Trophoblast cell (in vitro differentiated cells and primary cell): Measurements from ENCODE around the gene CELF1.
"Not testable (repeated sequence)": the region's sequence is repeated elsewhere in the genome, so short reads cannot be mapped to it uniquely, and the experiment has no call there.

Experiments used
- DNase-seq, 2 donors: peaks; one replicate each; pipeline ENCODE4 v3.0.0-alpha.2; 2016
- H2AFZ ChIP-seq: 2 replicates; pipeline ENCODE4 v1.6.1; 2013; ENCODE audit warnings: low read length, moderate library complexity, mild to moderate bottlenecking; ENCODE audit not compliant: insufficient read depth, poor library complexity
- H2AK5ac ChIP-seq: 2 replicates; pipeline ENCODE4 v1.6.1; 2013; ENCODE audit warnings: mild to moderate bottlenecking, low read length
- H2BK120ac ChIP-seq: 2 replicates; pipeline ENCODE4 v1.6.1; 2013; ENCODE audit warnings: low read length, mild to moderate bottlenecking, moderate library complexity; ENCODE audit not compliant: insufficient read depth, poor library complexity
- H2BK12ac ChIP-seq: 2 replicates; pipeline ENCODE4 v1.6.1; 2013; ENCODE audit warnings: mild to moderate bottlenecking, low read length, moderate library complexity
- H2BK5ac ChIP-seq: 2 replicates; pipeline ENCODE4 v1.6.1; 2013; ENCODE audit warnings: low read length, low read depth, moderate library complexity, mild to moderate bottlenecking; ENCODE audit not compliant: poor library complexity
- H3K14ac ChIP-seq: 2 replicates; pipeline ENCODE4 v1.6.1; 2013; ENCODE audit warnings: mild to moderate bottlenecking, low read length
- H3K18ac ChIP-seq: 2 replicates; pipeline ENCODE4 v1.6.1; 2013; ENCODE audit warnings: mild to moderate bottlenecking, low read length
- H3K23ac ChIP-seq: 2 replicates; pipeline ENCODE4 v1.6.1; 2013; ENCODE audit warnings: low read length
- H3K27ac ChIP-seq: 2 replicates; pipeline ENCODE4 v1.5.1; 2013; ENCODE audit warnings: low read depth, mild to moderate bottlenecking, inconsistent platforms, low read length, moderate library complexity
- H3K27me3 ChIP-seq: 2 replicates; pipeline ENCODE4 v1.6.1; 2013; ENCODE audit warnings: inconsistent platforms, mild to moderate bottlenecking, low read length, moderate library complexity; ENCODE audit not compliant: insufficient read depth
- H3K36me3 ChIP-seq, 2 experiments: 1 replicate in 1 of 2; 2 replicates in 1 of 2; pipeline ENCODE4 v1.6.1; 2013; ENCODE audit warnings: low read length in 2 of 2, mild to moderate bottlenecking in 2 of 2, moderate library complexity in 1 of 2; ENCODE audit not compliant: insufficient read depth in 2 of 2, control insufficient read depth in 1 of 2
- H3K4ac ChIP-seq: 2 replicates; pipeline ENCODE4 v1.6.1; 2013; ENCODE audit warnings: low read depth, mild to moderate bottlenecking, low read length, moderate library complexity
- H3K4me1 ChIP-seq, 2 experiments: 1 replicate in 1 of 2; 2 replicates in 1 of 2; pipeline ENCODE4 v1.6.1; 2013; ENCODE audit warnings: low read length in 2 of 2, mild to moderate bottlenecking in 2 of 2, moderate library complexity in 1 of 2; ENCODE audit not compliant: insufficient read depth in 2 of 2, control insufficient read depth in 1 of 2
- H3K4me2 ChIP-seq: 2 replicates; pipeline ENCODE4 v1.6.1; 2013; ENCODE audit warnings: inconsistent platforms, mild to moderate bottlenecking, low read length, moderate library complexity
- H3K4me3 ChIP-seq: 2 replicates; pipeline ENCODE4 v1.5.1; 2013; ENCODE audit warnings: mild to moderate bottlenecking, low read depth, low read length, inconsistent platforms
- H3K79me1 ChIP-seq: one replicate; pipeline ENCODE4 v1.6.1; 2013; ENCODE audit warnings: low read length
- H3K79me2 ChIP-seq: 2 replicates; pipeline ENCODE4 v1.6.1; 2013; ENCODE audit warnings: low read length, mild to moderate bottlenecking; ENCODE audit not compliant: control insufficient read depth, insufficient read depth, poor library complexity
- H3K9ac ChIP-seq: 2 replicates; pipeline ENCODE4 v1.6.1; 2013; ENCODE audit warnings: mild to moderate bottlenecking, low read length
- H3K9me3 ChIP-seq: 2 replicates; pipeline ENCODE4 v1.6.1; 2013; ENCODE audit warnings: low read depth, mild to moderate bottlenecking, control low read depth, inconsistent platforms, low read length; ENCODE audit not compliant: insufficient read depth
- H4K12ac ChIP-seq: 2 replicates; pipeline ENCODE4 v1.6.1; 2013; ENCODE audit warnings: low read depth, mild to moderate bottlenecking, low read length, moderate library complexity
- H4K8ac ChIP-seq: 2 replicates; pipeline ENCODE4 v1.6.1; 2013; ENCODE audit warnings: low read depth, mild to moderate bottlenecking, low read length, moderate library complexity
- H4K91ac ChIP-seq: one replicate; pipeline ENCODE4 v1.6.1; 2013; ENCODE audit warnings: low read depth, mild to moderate bottlenecking, low read length, moderate library complexity
- WGBS: extraction: QIAGEN DNeasy Blood & Tissue Kit; methylation state at CpG from one replicate; pipeline ENCODE4 v1.1.7; 2013; ENCODE audit warnings: missing lambda C conversion rate; ENCODE audit not compliant: insufficient read length, insufficient coverage; ENCODE audit errors: extremely low coverage; 5-methylcytosine and 5-hydroxymethylcytosine counted together

CELF1 gene

GRCh38 chr11:47464483-47464882 is 88.4 kb downstream of the CELF1 start:
- Histone ChIP-seq H3K14ac (no peak overlapping the region), H3K79me2 (no peaks in the 10 kb centered on the region), H3K9ac (no peak overlapping the region), H3K23ac (no peak overlapping the region), H3K79me1 (no peaks in the 10 kb centered on the region), H3K27me3 (no peaks in the 10 kb centered on the region), H2BK120ac (no peak overlapping the region), H3K36me3 (peaks cover 23 to 36% of the 10 kb centered on the region in 2 experiments), H4K12ac (no peak overlapping the region), H4K8ac (no peak overlapping the region), H4K91ac (no peak overlapping the region), H3K4me1 (no peaks in the 10 kb centered on the region), H2BK5ac (no peak overlapping the region), H2AK5ac (no peak overlapping the region), H3K4me2 (no peak overlapping the region), H3K27ac (no peak overlapping the region), H2BK12ac (no peak overlapping the region), H3K9me3 (no peaks in the 10 kb centered on the region), H3K4me3 (no peak overlapping the region), H2AFZ (no peak overlapping the region), H3K4ac (no peak overlapping the region), H3K18ac (no peak overlapping the region)
- no peak for DNase-seq
- WGBS = no CpG with 5 or more reads among the region's 5 CpGs

DNA sequence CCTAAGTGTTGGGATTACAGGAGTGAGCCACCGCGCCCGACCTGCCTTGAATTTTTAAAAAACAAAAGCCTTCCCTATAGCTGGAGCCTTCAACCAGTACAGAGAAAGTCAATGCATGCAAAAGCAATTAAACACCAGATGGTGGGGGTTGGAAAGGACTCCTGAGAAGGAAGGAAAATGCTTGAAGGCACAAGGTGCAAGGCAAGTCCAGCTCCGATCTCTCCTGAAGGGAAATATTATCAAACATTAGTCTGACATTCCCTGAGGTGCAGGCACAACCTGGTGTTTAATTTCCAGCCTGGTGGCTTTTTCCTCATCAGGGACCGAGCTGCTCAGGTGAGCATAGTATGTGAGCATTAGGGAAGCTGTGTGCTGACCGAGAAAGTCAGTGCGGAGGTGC is 91.1 kb downstream of the CELF1 start:
- no peaks in the 10 kb centered on the region for H3K4me1 ChIP-seq
- H2BK5ac ChIP-seq = no peak overlapping the region
- no peaks in the 10 kb centered on the region for H3K9me3 ChIP-seq
- H3K14ac ChIP-seq = no peak overlapping the region
- no peak overlapping the region for H2AK5ac ChIP-seq
- WGBS = no CpG with 5 or more reads among the region's 7 CpGs
- H4K8ac ChIP-seq = no peak overlapping the region
- H3K4ac ChIP-seq = no peak overlapping the region
- no peak overlapping the region for H4K91ac ChIP-seq
- no peak overlapping the region for H3K4me2 ChIP-seq
- H3K79me1 ChIP-seq = no peaks in the 10 kb centered on the region
- DNase-seq = no peak
- H3K4me3 ChIP-seq = no peak overlapping the region
- peaks cover 15 to 24% of the 10 kb centered on the region in 2 experiments for H3K36me3 ChIP-seq
- H2BK12ac ChIP-seq = no peak overlapping the region
- no peak overlapping the region for H3K27ac ChIP-seq
- no peaks in the 10 kb centered on the region for H3K27me3 ChIP-seq
- no peak overlapping the region for H3K9ac ChIP-seq
- H4K12ac ChIP-seq = no peak overlapping the region
- H3K23ac ChIP-seq = no peak overlapping the region
- H2BK120ac ChIP-seq = no peak overlapping the region
- no peak overlapping the region for H3K18ac ChIP-seq
- H3K79me2 ChIP-seq = no peaks in the 10 kb centered on the region
- H2AFZ ChIP-seq = no peak overlapping the region

- Histone ChIP-seq H4K12ac (no peak overlapping the region), H3K9me3 (no peaks in the 10 kb centered on the region), H3K79me1 (no peaks in the 10 kb centered on the region), H3K27ac (no peak overlapping the region), H3K18ac (no peak overlapping the region), H3K14ac (no peak overlapping the region), H2BK5ac (no peak overlapping the region), H3K4me3 (no peak overlapping the region), H4K8ac (no peak overlapping the region), H2AK5ac (no peak overlapping the region), H2BK12ac (no peak overlapping the region), H3K23ac (no peak overlapping the region), H4K91ac (no peak overlapping the region), H2AFZ (no peak overlapping the region), H3K79me2 (no peaks in the 10 kb centered on the region), H3K27me3 (no peaks in the 10 kb centered on the region), H3K4me1 (no peaks in the 10 kb centered on the region), H2BK120ac (no peak overlapping the region), H3K4me2 (no peak overlapping the region), H3K9ac (no peak overlapping the region), H3K4ac (no peak overlapping the region), H3K36me3 (peaks cover 12 to 24% of the 10 kb centered on the region in 2 experiments)
- DNase-seq = no peak
- WGBS = no CpG with 5 or more reads among the region's 2 CpGs
Measured at GRCh38 chr11:47460571-47461235, 92.2 kb downstream of the CELF1 start.

DNA sequence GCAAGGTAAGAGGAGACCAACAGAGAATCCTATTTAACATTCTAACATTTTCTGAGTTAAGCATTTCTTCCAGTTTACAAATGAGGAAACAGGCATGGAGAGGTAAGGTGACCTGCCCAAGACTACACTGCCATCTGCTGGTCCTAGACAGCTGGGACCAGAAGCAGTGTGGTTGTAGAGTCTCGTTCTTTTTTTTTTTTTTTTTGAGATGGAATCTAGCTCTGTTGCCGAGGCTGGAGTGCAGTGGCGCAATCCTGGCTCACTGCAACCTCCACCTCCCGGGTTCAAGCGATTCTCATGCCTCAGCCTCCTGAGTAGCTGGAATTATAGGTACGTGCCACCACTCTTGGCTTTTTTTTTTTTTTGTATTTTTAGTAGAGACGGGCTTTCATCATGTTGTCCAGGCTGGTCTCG is 98.7 kb downstream of the CELF1 start:
- not testable (repeated sequence) for H4K8ac ChIP-seq, H3K79me2 ChIP-seq, H3K18ac ChIP-seq, H3K9ac ChIP-seq, H3K4me2 ChIP-seq, H2AFZ ChIP-seq, H2AK5ac ChIP-seq, H2BK12ac ChIP-seq, H3K23ac ChIP-seq, H3K4ac ChIP-seq, H3K14ac ChIP-seq, H3K27me3 ChIP-seq, H3K4me1 ChIP-seq, H4K91ac ChIP-seq, H3K9me3 ChIP-seq, H3K27ac ChIP-seq, H3K79me1 ChIP-seq, H4K12ac ChIP-seq, H2BK120ac ChIP-seq, H3K4me3 ChIP-seq, H2BK5ac ChIP-seq, H3K36me3 ChIP-seq
- DNase-seq = peak; percentile 80 to 88
- no CpG with 5 or more reads among the region's 8 CpGs for WGBS
